SK-N-MC (cell line): Measurements from ENCODE around the gene SOD1.

Source experiments
- EZH2 ChIP-seq: fragments of 200-600 bp; sonication (generic); IDR thresholded peaks from one replicate; pipeline ENCODE4 v1.6.1; 2017; ENCODE audit warnings: antibody characterized with exemption
- FOXP2 ChIP-seq: optimal IDR thresholded peaks from 2 replicates; pipeline ENCODE3; 2011; ENCODE audit warnings: mild to moderate bottlenecking, moderate library complexity; ENCODE audit not compliant: insufficient read depth; ENCODE audit errors: extremely low read length, control extremely low read depth
- POLR2AphosphoS5 ChIP-seq: IDR thresholded peaks from 2 replicates; pipeline ENCODE4 v1.6.1; 2012; ENCODE audit warnings: mild to moderate bottlenecking, low read depth, low read length, borderline replicate concordance

GRCh38 chr21:31659286-31659535 lies 282 bp upstream of the SOD1 start:
- no peak for TF ChIP-seq POLR2AphosphoS5
- TF ChIP-seq EZH2: no peak
- TF ChIP-seq FOXP2: no peak
